Measurements from ENCODE around the gene RYR2.

DNA sequence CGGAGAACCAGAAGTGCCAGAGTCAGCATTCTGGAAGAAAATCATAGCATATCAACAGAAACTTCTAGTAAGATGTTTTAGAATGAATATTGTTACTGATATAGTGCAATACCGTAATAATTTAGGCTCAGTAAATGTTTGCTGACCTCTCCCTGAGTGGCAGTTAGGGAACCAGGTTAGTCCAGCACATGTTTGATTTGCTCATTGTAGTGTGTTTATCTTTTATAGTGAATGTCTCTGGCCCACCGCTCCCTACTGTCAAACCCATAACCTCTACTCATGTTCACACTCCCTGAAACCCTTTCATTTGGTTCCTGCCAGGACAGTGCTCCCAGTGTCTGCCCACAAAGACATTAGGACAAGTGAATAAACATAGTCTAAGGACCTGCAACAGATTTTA lies 746.1 kb downstream of the RYR2 start:
- TF ChIP-seq ZNF274 (IDR thresholded peaks at IDR 0.05; ENCODE audit: borderline replicate concordance, extremely low read depth, low read length) (no peak), RNF2 (IDR thresholded peaks at IDR 0.05; ENCODE audit: borderline replicate concordance, low read depth, low read length, missing control alignments, poor library complexity, severe bottlenecking) (no peak), TCF12 (IDR thresholded peaks at IDR 0.05; ENCODE audit: low read depth, low read length) (no peak), POLR2AphosphoS5 (IDR thresholded peaks at IDR 0.05; ENCODE audit: low read depth, low read length) (no peak), EGR1 (IDR thresholded peaks at IDR 0.05; ENCODE audit: borderline replicate concordance, low read depth, low read length) (no peak), YY1 (IDR thresholded peaks at IDR 0.05; ENCODE audit: low read depth, low read length) (no peak)
- TF ChIP-seq, protein P1, sequence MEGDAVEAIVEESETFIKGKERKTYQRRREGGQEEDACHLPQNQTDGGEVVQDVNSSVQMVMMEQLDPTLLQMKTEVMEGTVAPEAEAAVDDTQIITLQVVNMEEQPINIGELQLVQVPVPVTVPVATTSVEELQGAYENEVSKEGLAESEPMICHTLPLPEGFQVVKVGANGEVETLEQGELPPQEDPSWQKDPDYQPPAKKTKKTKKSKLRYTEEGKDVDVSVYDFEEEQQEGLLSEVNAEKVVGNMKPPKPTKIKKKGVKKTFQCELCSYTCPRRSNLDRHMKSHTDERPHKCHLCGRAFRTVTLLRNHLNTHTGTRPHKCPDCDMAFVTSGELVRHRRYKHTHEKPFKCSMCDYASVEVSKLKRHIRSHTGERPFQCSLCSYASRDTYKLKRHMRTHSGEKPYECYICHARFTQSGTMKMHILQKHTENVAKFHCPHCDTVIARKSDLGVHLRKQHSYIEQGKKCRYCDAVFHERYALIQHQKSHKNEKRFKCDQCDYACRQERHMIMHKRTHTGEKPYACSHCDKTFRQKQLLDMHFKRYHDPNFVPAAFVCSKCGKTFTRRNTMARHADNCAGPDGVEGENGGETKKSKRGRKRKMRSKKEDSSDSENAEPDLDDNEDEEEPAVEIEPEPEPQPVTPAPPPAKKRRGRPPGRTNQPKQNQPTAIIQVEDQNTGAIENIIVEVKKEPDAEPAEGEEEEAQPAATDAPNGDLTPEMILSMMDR (IDR thresholded peaks at IDR 0.05; ENCODE audit: control extremely low read depth in 1 of 3, insufficient read depth in 1 of 3, low read depth in 1 of 3, low read length in 3 of 3) = no peak
